CD4-positive, alpha-beta T cell treated with Interleukin-15 for 4 hours (primary cell): ENCODE measurements around the gene CCDC190.
"Not testable (repeated sequence)": the region's sequence is repeated elsewhere in the genome, so short reads cannot be mapped to it uniquely, and the experiment has no call there.

ENCODE experiments used
- DNase-seq: peaks from one replicate; pipeline ENCODE4 v3.0.0-alpha.2; 2020; ENCODE audit warnings: low spot score

The CCDC190 gene

GRCh38 chr1:162832470-162832869 lies 28.5 kb downstream of the CCDC190 start:
- DNase-seq, result no peak

- DNase-seq, result no peak
Measured at GRCh38 chr1:162829268-162829667, 31.7 kb downstream of the CCDC190 start.

- DNase-seq, result no peak
Measured at GRCh38 chr1:162823771-162824525, 37.0 kb downstream of the CCDC190 start.

GRCh38 chr1:162823231-162823630 lies 37.7 kb downstream of the CCDC190 start:
- DNase-seq, result peak; percentile 9

GRCh38 chr1:162822391-162823200 lies 38.4 kb downstream of the CCDC190 start:
- DNase-seq, result no peak

GRCh38 chr1:162818666-162819065 lies 42.3 kb downstream of the CCDC190 start:
- DNase-seq, result not testable (repeated sequence)

- not testable (repeated sequence) for DNase-seq
Measured at GRCh38 chr1:162818136-162818535, 42.8 kb downstream of the CCDC190 start.

- DNase-seq, result not testable (repeated sequence)
Measured at GRCh38 chr1:162812357-162812756, 48.6 kb downstream of the CCDC190 start.

GRCh38 chr1:162807503-162807902 lies 53.5 kb downstream of the CCDC190 start:
- DNase-seq, result not testable (repeated sequence)
